SK-N-SH (cell line): ENCODE measurements around the gene RIC8B. TPM values are rescaled to one million over a fixed set of nuclear protein-coding genes. Genes with fewer than 3 reads are reported as not detected.

ENCODE experiments used
- CTCF ChIA-PET: fragments of 300-600, 350-600 bp; formaldehyde crosslinking; extraction: SDS; loops from one replicate; lab custom pipeline; 2021; lab: Yijun Ruan, JAX
- POLR2A ChIA-PET: fragments of 350-600 bp; sonication (Branson Sonifier 250); formaldehyde crosslinking; extraction: SDS; loops from one replicate; lab custom pipeline; 2020; ENCODE audit warnings: antibody characterized with exemption, inconsistent platforms; lab: Yijun Ruan, JAX
- DNase-seq: peaks from one replicate; pipeline ENCODE4 v3.0.0; 2012
- H2AFZ ChIP-seq: fragments of 200-600 bp; sonication (generic); 2 replicates; pipeline ENCODE4 v1.8.1; 2016; ENCODE audit warnings: antibody characterized with exemption, mild to moderate bottlenecking, low read depth
- H3F3A ChIP-seq: fragments of 200-600 bp; sonication (generic); replicated peaks from 2 replicates; pipeline ENCODE3; 2016; ENCODE audit warnings: antibody characterized with exemption, mild to moderate bottlenecking; ENCODE audit not compliant: insufficient read depth
- H3K27ac ChIP-seq, 2 experiments: fragments of 200-500 bp in 1 of 2; fragments of 200-600 bp in 1 of 2; sonication (Bioruptor generic) in 1 of 2; sonication (generic), shearing (Covaris generic) in 1 of 2; 2 replicates each; pipeline versions ENCODE4 v1.5.1 to v1.6.1; 2014 to 2016; ENCODE audit warnings: low read depth in 2 of 2, inconsistent platforms in 1 of 2, low read length in 1 of 2, mild to moderate bottlenecking in 1 of 2, mixed read lengths in 1 of 2
- H3K27me3 ChIP-seq: fragments of 200-600 bp; sonication (generic), shearing (Covaris generic); 2 replicates; pipeline ENCODE4 v1.6.1; 2016; ENCODE audit warnings: mixed run types; ENCODE audit not compliant: insufficient read depth
- H3K36me3 ChIP-seq, 2 experiments: fragments of 200-500 bp in 1 of 2; fragments of 200-600 bp in 1 of 2; sonication (Bioruptor generic) in 1 of 2; sonication (generic) in 1 of 2; replicated peaks in 1 of 2; 2 replicates each; pipeline versions ENCODE3 to v1.5.1; 2014 to 2016; ENCODE audit warnings: low read length in 1 of 2, mild to moderate bottlenecking in 1 of 2; ENCODE audit not compliant: insufficient read depth in 2 of 2, control insufficient read depth in 1 of 2
- H3K4me1 ChIP-seq, 2 experiments: fragments of 200-500 bp in 1 of 2; fragments of 200-600 bp in 1 of 2; sonication (Bioruptor generic) in 1 of 2; sonication (generic), shearing (Covaris generic) in 1 of 2; 2 replicates each; pipeline versions ENCODE4 v1.5.1 to v1.6.1; 2014 to 2016; ENCODE audit warnings: low read depth in 1 of 2, low read length in 1 of 2, mixed run types in 1 of 2; ENCODE audit not compliant: insufficient read depth in 2 of 2, control insufficient read depth in 1 of 2
- H3K4me2 ChIP-seq: fragments of 200-600 bp; sonication (generic), shearing (Covaris generic); 2 replicates; pipeline ENCODE4 v1.6.1; 2017; ENCODE audit warnings: mixed run types
- H3K4me3 ChIP-seq, 2 experiments: fragments of 200-500 bp in 1 of 2; fragments of 200-600 bp in 1 of 2; sonication (Bioruptor generic) in 1 of 2; sonication (generic), shearing (Covaris generic) in 1 of 2; 2 replicates each; pipeline versions ENCODE4 v1.5.1 to v1.8.1; 2014 to 2016; ENCODE audit warnings: low read depth in 2 of 2, inconsistent platforms in 1 of 2, low read length in 1 of 2, mild to moderate bottlenecking in 1 of 2, mixed read lengths in 1 of 2, moderate library complexity in 1 of 2
- H3K79me2 ChIP-seq: fragments of 200-600 bp; sonication (generic); 2 replicates; pipeline ENCODE4 v1.8.1; 2017; ENCODE audit warnings: mild to moderate bottlenecking; ENCODE audit not compliant: insufficient read depth
- H3K9ac ChIP-seq: fragments of 200-600 bp; sonication (generic); 2 replicates; pipeline ENCODE4 v1.6.1; 2017; ENCODE audit warnings: mixed run types
- H3K9me2 ChIP-seq: fragments of 200-600 bp; sonication (generic); 2 replicates; pipeline ENCODE4 v1.6.1; 2017; ENCODE audit warnings: mixed run types
- H3K9me3 ChIP-seq: fragments of 200-600 bp; sonication (generic); 2 replicates; pipeline ENCODE4 v1.6.1; 2017; ENCODE audit warnings: mixed run types, mild to moderate bottlenecking, moderate library complexity
- H4K20me1 ChIP-seq: fragments of 200-600 bp; sonication (generic); 2 replicates; pipeline ENCODE4 v1.6.1; 2017; ENCODE audit warnings: mild to moderate bottlenecking, mixed run types; ENCODE audit not compliant: insufficient read depth
- CHD2 ChIP-seq: fragments of 150-350 bp; IDR thresholded peaks from 2 replicates; pipeline ENCODE4 v1.6.1; 2018; ENCODE audit warnings: low read length; ENCODE audit not compliant: partially characterized antibody
- ELF1 ChIP-seq: IDR thresholded peaks from 2 replicates; pipeline ENCODE4 v1.4.0; 2012
- EP300 ChIP-seq, 2 experiments: IDR thresholded peaks; 2 replicates each; pipeline versions ENCODE4 v1.4.0 to v1.6.1; 2012; ENCODE audit warnings: borderline replicate concordance in 1 of 2, low read depth in 1 of 2, low read length in 1 of 2
- EZH2phosphoT487 ChIP-seq: fragments of 200-600 bp; sonication (generic); IDR thresholded peaks from 2 replicates; pipeline ENCODE4 v1.6.1; 2017; ENCODE audit warnings: low read depth, mixed run types, mild to moderate bottlenecking, antibody characterized with exemption, moderate library complexity, borderline replicate concordance
- FOSL2 ChIP-seq: IDR thresholded peaks from 2 replicates; pipeline ENCODE4 v1.4.0; 2012; ENCODE audit warnings: low read depth, mild to moderate bottlenecking, moderate library complexity, borderline replicate concordance
- FOXJ3 ChIP-seq: sonication (generic); formaldehyde crosslinking; IDR thresholded peaks from 2 replicates; pipeline ENCODE4 v1.5.1; 2020; ENCODE audit warnings: mild to moderate bottlenecking, missing genetic modification reagents
- GABPA ChIP-seq: IDR thresholded peaks from 2 replicates; pipeline ENCODE4 v1.4.0; 2012; ENCODE audit warnings: low read depth, mild to moderate bottlenecking
- MXI1 ChIP-seq: IDR thresholded peaks from 2 replicates; pipeline ENCODE4 v1.6.1; 2012; ENCODE audit warnings: mild to moderate bottlenecking, low read depth, low read length, improper control_type of control experiment
- NFIC ChIP-seq: IDR thresholded peaks from 2 replicates; pipeline ENCODE4 v1.4.0; 2012; ENCODE audit warnings: borderline replicate concordance
- TEAD4 ChIP-seq: IDR thresholded peaks from 2 replicates; pipeline ENCODE4 v1.4.0; 2012; ENCODE audit warnings: mild to moderate bottlenecking, borderline replicate concordance; ENCODE audit not compliant: insufficient read depth
- WGBS: methylation state at CpG from one replicate; pipeline ENCODE4 v1.1.6; 2017; ENCODE audit warnings: low lambda C conversion rate; 5-methylcytosine and 5-hydroxymethylcytosine counted together
- polyA plus RNA-seq, 3 experiments: library from polyadenylated mRNA; depleted of rRNA; stranded (reverse); fragments of >200 nt; gene quantifications; 2 replicates each; pipeline ENCODE4 v1.2.3, GENCODE V29; 2012
- TF ChIP-seq, protein P1 (sequence below): IDR thresholded peaks from 2 replicates; pipeline ENCODE4; 2012
- TF ChIP-seq, protein P2 (sequence below): fragments of 150-350 bp; IDR thresholded peaks from 2 replicates; pipeline ENCODE4 v1.6.1; 2016; ENCODE audit warnings: mild to moderate bottlenecking, low read depth, low read length

The RIC8B gene
- polyA plus RNA-seq, 1 of the 3 experiments (the other 2 are of a cell fraction), result 6.2 TPM

DNA sequence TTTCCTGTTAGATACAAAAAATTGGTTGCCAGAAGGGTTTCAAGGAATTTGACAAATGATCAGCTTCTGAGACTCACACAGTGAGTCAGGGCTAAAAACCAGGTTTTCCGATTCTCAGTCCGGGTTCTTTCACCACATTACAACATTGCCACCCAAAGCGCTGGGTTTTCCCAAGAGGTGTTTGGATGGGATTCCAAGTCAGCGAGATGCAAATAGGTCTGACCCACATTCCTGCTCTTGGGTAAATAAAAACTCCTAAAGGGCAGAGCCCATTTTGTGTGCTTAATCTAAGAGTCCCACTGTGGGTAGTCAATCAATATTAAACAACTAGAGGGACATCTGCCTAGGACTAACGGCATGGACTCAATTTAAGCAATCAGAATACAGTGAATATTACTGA, 5.4 kb upstream of the RIC8B start:
- TF ChIP-seq GABPA (no peak), FOXJ3 (CRISPR knock-in tag) (no peak), NFIC (no peak), EZH2phosphoT487 (no peak), FOSL2 (no peak), EP300 (IDR thresholded peaks at IDR 0.05; ENCODE audit: borderline replicate concordance in 1 of 2, low read depth in 1 of 2, low read length in 1 of 2) (no peak), MXI1 (no peak), CHD2 (no peak), ELF1 (no peak)
- TF ChIP-seq, protein P1, sequence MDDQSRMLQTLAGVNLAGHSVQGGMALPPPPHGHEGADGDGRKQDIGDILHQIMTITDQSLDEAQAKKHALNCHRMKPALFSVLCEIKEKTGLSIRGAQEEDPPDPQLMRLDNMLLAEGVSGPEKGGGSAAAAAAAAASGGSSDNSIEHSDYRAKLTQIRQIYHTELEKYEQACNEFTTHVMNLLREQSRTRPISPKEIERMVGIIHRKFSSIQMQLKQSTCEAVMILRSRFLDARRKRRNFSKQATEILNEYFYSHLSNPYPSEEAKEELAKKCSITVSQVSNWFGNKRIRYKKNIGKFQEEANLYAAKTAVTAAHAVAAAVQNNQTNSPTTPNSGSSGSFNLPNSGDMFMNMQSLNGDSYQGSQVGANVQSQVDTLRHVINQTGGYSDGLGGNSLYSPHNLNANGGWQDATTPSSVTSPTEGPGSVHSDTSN, result no peak
- TF ChIP-seq, protein P2, sequence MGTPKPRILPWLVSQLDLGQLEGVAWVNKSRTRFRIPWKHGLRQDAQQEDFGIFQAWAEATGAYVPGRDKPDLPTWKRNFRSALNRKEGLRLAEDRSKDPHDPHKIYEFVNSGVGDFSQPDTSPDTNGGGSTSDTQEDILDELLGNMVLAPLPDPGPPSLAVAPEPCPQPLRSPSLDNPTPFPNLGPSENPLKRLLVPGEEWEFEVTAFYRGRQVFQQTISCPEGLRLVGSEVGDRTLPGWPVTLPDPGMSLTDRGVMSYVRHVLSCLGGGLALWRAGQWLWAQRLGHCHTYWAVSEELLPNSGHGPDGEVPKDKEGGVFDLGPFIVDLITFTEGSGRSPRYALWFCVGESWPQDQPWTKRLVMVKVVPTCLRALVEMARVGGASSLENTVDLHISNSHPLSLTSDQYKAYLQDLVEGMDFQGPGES, result no peak
- POLR2A ChIA-PET, result no interaction called here
- Histone ChIP-seq H3K4me3 (no peak overlapping the region), H3K27me3 (no peaks in the 10 kb centered on the region), H3F3A (peaks cover 6% of the 10 kb centered on the region), H3K9me3 (no peaks in the 10 kb centered on the region), H3K9me2 (no peaks in the 10 kb centered on the region), H3K36me3 (peaks cover 0 to 3% of the 10 kb centered on the region in 2 experiments), H3K79me2 (no peaks in the 10 kb centered on the region), H3K4me2 (no peak overlapping the region), H2AFZ (no peak overlapping the region), H4K20me1 (no peaks in the 10 kb centered on the region), H3K27ac (no peak overlapping the region), H3K9ac (no peak overlapping the region), H3K4me1 (peaks cover 3 to 4% of the 10 kb centered on the region in 2 experiments; a peak in 2 of 4 replicates)
- CTCF ChIA-PET, result no interaction called here
- DNase-seq, result no peak
- WGBS, result 66% methylated on average over 5 of the region's 5 CpGs

DNA sequence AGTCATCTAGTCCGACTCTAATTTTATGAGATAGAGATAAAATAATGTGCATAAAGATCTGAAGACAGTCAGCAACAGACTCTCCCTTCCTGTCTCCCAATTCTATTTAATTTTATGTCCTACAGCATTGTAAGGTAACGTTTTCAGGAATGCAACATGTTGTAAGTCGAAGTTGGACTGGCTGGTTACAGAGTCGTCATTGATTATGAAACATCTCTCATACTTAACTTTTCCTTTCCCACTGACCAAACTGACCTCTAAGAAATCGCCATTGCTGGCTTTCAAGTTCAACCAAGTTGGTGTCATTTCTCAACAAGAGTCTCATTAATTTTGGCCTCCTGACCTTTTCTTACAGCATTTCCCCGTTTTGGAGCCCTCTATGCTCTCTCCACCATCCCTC, 4.9 kb upstream of the RIC8B start:
- no peak for DNase-seq
- no peaks in the 10 kb centered on the region for H3K9me2 ChIP-seq
- H2AFZ ChIP-seq, result no peak overlapping the region
- H3K4me2 ChIP-seq, result no peak overlapping the region
- no peak overlapping the region for H3K27ac ChIP-seq
- TF ChIP-seq TEAD4, result no peak
- TF ChIP-seq, protein P2, result no peak
- H3K27me3 ChIP-seq, result no peaks in the 10 kb centered on the region
- H3K9ac ChIP-seq, result no peak overlapping the region
- H3K79me2 ChIP-seq, result no peaks in the 10 kb centered on the region
- POLR2A ChIA-PET, result no interaction called here
- CTCF ChIA-PET, result no interaction called here
- peaks cover 3 to 4% of the 10 kb centered on the region in 2 experiments; a peak in 2 of 4 replicates for H3K4me1 ChIP-seq
- H4K20me1 ChIP-seq, result no peaks in the 10 kb centered on the region
- WGBS, result 77% methylated on average over 6 of the region's 6 CpGs
- H3F3A ChIP-seq, result peaks cover 6% of the 10 kb centered on the region
- H3K36me3 ChIP-seq, result peaks cover 0 to 3% of the 10 kb centered on the region in 2 experiments
- H3K4me3 ChIP-seq, result no peak overlapping the region
- H3K9me3 ChIP-seq, result no peaks in the 10 kb centered on the region
